ENCODE data around the gene BICC1.

BICC1 gene

GRCh38 chr10:58651742-58652141 lies 139.1 kb downstream of the BICC1 start:
- no peak for DNase-seq

GRCh38 chr10:58653139-58653538 lies 140.5 kb downstream of the BICC1 start:
- no peak for DNase-seq

- no peak for DNase-seq
Observed at GRCh38 chr10:58660575-58661255, 148.0 kb downstream of the BICC1 start.

- DNase-seq = no peak
Observed at GRCh38 chr10:58661336-58661735, 148.7 kb downstream of the BICC1 start.

GRCh38 chr10:58661902-58662301 lies 149.2 kb downstream of the BICC1 start:
- no peak for DNase-seq

- DNase-seq = no peak
Observed at GRCh38 chr10:58662314-58662713, 149.6 kb downstream of the BICC1 start.

- DNase-seq = no peak
Observed at GRCh38 chr10:58665361-58665760, 152.7 kb downstream of the BICC1 start.

GRCh38 chr10:58666024-58666423 lies 153.4 kb downstream of the BICC1 start:
- no peak for DNase-seq

- DNase-seq = no peak
Observed at GRCh38 chr10:58667658-58668310, 155.1 kb downstream of the BICC1 start.

GRCh38 chr10:58672845-58673244 lies 160.2 kb downstream of the BICC1 start:
- DNase-seq = no peak

- DNase-seq = no peak
Observed at GRCh38 chr10:58674251-58674650, 161.6 kb downstream of the BICC1 start.

GRCh38 chr10:58675321-58675720 lies 162.6 kb downstream of the BICC1 start:
- DNase-seq = no peak

- no peak for DNase-seq
Observed at GRCh38 chr10:58691528-58691927, 178.9 kb downstream of the BICC1 start.

- no peak for DNase-seq
Observed at GRCh38 chr10:58693919-58694318, 181.2 kb downstream of the BICC1 start.

GRCh38 chr10:58695022-58695421 lies 182.3 kb downstream of the BICC1 start:
- DNase-seq = no peak

- no peak for DNase-seq
Observed at GRCh38 chr10:58696736-58697135, 184.1 kb downstream of the BICC1 start.

- DNase-seq = no peak
Observed at GRCh38 chr10:58697691-58698090, 185.0 kb downstream of the BICC1 start.

GRCh38 chr10:58698777-58699356 lies 186.2 kb downstream of the BICC1 start:
- DNase-seq = no peak

- no peak for DNase-seq
Observed at GRCh38 chr10:58700591-58700990, 187.9 kb downstream of the BICC1 start.

- no peak for DNase-seq
Observed at GRCh38 chr10:58701405-58702135, 188.9 kb downstream of the BICC1 start.

GRCh38 chr10:58704226-58704625 lies 191.6 kb downstream of the BICC1 start:
- no peak for DNase-seq

GRCh38 chr10:58704671-58705141 lies 192.0 kb downstream of the BICC1 start:
- DNase-seq = no peak

- no peak for DNase-seq
Observed at GRCh38 chr10:58706836-58707235, 194.2 kb downstream of the BICC1 start.

GRCh38 chr10:58712141-58712540 lies 199.5 kb downstream of the BICC1 start:
- no peak for DNase-seq

Data from CD4-positive, alpha-beta T cell treated with Interleukin-17A for 4 hours (primary cell).